Right lobe of liver (tissue), 4 donors: ENCODE measurements around the gene HDGFL2.

Experiments
- POLR2A ChIP-seq: fragments of 450-650 bp; IDR thresholded peaks from one replicate; pipeline ENCODE4 v1.6.1; 2017; ENCODE audit warnings: antibody characterized with exemption, mild to moderate bottlenecking
- TF ChIP-seq, protein P1 (sequence below), 4 donors: fragments of 200-600 bp in 3 of 4; fragments of 450-650 bp in 1 of 4; IDR thresholded peaks; one replicate each; pipeline versions ENCODE4 v1.5.1 to v1.8.0; 2016 to 2022; ENCODE audit warnings: antibody characterized with exemption in 4 of 4, mild to moderate bottlenecking in 2 of 4
- donor health status: DM: no; HTN: no; CAD: no.
- donor health status: DM: no; HTN: no; CAD: no.
- donor health status: DM: no; HTN: yes; CAD: no.

DNA sequence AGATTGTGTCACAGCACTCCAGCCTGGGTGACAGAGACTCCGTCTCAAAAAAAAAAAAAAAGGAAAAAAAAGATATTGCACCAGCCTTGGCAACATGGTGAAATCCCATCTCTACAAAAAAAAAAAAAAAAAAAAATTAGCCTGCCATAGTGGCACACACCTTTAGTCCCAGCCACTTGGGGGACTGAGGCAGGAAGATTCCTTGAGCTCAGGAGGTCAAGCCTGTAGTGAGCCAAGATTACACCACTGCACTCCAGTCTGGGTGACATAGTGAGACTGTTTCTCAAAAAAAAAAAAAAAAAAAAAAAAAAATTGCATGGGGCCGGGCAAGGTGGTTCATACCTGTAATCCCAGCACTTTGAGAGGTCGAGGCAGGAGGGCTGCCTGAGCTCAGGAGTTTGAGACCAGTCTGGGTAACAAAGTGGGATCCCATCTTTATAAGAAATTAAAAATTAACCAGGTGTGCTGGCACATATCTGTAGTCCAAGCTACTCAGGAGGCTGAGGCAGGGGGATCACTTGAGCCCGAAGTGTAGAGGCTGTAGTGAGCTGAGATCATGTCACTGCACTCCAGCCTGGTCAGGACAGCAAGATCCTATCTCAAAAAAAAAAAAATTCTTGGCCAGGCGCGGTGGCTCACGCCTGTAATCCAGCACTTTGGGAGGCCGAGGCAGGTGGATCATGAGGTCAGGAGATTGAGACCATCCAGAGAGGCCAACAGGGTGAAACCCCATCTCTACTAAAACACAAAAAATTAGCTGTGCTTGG lies 7.1 kb upstream of the HDGFL2 start:
- no peak for TF ChIP-seq POLR2A
- TF ChIP-seq, protein P1, sequence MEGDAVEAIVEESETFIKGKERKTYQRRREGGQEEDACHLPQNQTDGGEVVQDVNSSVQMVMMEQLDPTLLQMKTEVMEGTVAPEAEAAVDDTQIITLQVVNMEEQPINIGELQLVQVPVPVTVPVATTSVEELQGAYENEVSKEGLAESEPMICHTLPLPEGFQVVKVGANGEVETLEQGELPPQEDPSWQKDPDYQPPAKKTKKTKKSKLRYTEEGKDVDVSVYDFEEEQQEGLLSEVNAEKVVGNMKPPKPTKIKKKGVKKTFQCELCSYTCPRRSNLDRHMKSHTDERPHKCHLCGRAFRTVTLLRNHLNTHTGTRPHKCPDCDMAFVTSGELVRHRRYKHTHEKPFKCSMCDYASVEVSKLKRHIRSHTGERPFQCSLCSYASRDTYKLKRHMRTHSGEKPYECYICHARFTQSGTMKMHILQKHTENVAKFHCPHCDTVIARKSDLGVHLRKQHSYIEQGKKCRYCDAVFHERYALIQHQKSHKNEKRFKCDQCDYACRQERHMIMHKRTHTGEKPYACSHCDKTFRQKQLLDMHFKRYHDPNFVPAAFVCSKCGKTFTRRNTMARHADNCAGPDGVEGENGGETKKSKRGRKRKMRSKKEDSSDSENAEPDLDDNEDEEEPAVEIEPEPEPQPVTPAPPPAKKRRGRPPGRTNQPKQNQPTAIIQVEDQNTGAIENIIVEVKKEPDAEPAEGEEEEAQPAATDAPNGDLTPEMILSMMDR (IDR thresholded peaks at IDR 0.05), result no peak
